Measurements from ENCODE around the gene COBL.

- TF ChIP-seq CTCF (IDR thresholded peaks at IDR 0.05) (no peak), POLR2A (IDR thresholded peaks at IDR 0.05) (no peak)
These were observed 270.1 kb downstream of the COBL start for GRCh38 chr7:51046482-51046881.
